Measurements from ENCODE around the gene CDK6.

DNA sequence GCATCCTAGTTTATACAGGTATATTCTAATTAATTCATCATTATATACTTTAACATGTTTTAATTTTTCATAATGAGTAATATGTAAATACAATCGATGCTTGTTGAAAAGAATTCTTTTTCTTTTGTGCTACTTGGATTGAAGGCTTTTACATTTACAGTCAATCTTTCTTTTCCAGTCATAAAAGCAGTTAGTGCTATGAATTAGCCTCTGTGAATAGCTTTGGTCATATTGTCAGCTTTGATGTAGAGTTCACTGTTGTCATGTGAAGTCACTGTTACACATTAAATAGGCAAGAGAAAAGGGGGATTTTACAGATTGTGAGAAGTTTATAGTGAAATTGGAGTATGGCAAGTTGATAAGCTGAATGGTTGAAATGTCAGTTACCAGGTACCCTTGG is 142.9 kb downstream of the CDK6 start:
- TF ChIP-seq EZH2 (IDR thresholded peaks at IDR 0.05; ENCODE audit: insufficient read depth, poor library complexity, severe bottlenecking) (no peak), EZH2phosphoT487 (IDR thresholded peaks at IDR 0.05; ENCODE audit: insufficient read depth, low read depth) (no peak)

Data from GM23248 (cell line).